ENCODE data around the gene HMGXB4. TPM values are rescaled to one million over a fixed set of nuclear protein-coding genes. Genes with fewer than 3 reads are reported as not detected.

HMGXB4 gene
- total RNA-seq, 1 experiment from 2014 or later: 27.2 TPM

DNA sequence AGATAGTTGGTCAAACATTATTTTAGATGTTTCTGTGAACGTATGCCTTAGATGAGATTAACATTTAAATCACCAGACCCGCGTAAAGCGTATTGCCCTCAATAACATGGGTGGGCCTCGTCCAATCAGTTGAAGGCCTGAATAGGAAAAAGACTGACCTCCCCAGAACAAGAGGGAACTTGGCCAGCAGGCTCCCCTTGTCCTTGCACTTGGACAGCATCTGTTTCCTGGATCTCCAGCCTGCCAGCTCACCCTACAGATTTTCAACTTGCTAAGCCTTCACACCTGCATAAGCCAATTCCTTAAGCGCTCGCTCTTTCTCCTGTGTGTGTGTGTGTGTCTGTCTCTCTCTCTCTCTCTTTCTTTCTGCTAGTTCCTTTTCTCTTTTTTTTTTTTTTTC lies 50.6 kb downstream of the HMGXB4 start:
- no TSS peak for BruUV-seq (replicated peaks)
- intact Hi-C loops (cut with micrococcal nuclease): no loop called here
- CTCF ChIA-PET: interaction anchor here (0.6 to 1.1 kb wide), 2 partner anchors 44 to 275 kb away, joined by 3 read pairs; no protein-coding TSS in a partner anchor
- H3K4me3 Mint-ChIP-seq (ENCODE audit: unreplicated experiment): no peak overlapping the region
- DNase-seq (ENCODE audit: unreplicated experiment): no peak
- peaks cover 19% of the 10 kb centered on the region for H3K4me1 Mint-ChIP-seq (ENCODE audit: insufficient read depth, unreplicated experiment)
- H3K36me3 Mint-ChIP-seq (ENCODE audit: insufficient read depth, unreplicated experiment): peaks cover 47% of the 10 kb centered on the region
- no peaks in the 10 kb centered on the region for H3K27me3 Mint-ChIP-seq (ENCODE audit: insufficient read depth, unreplicated experiment)
- no peaks in the 10 kb centered on the region for H3K9me3 Mint-ChIP-seq (ENCODE audit: unreplicated experiment)
- TF ChIP-seq, protein P1, sequence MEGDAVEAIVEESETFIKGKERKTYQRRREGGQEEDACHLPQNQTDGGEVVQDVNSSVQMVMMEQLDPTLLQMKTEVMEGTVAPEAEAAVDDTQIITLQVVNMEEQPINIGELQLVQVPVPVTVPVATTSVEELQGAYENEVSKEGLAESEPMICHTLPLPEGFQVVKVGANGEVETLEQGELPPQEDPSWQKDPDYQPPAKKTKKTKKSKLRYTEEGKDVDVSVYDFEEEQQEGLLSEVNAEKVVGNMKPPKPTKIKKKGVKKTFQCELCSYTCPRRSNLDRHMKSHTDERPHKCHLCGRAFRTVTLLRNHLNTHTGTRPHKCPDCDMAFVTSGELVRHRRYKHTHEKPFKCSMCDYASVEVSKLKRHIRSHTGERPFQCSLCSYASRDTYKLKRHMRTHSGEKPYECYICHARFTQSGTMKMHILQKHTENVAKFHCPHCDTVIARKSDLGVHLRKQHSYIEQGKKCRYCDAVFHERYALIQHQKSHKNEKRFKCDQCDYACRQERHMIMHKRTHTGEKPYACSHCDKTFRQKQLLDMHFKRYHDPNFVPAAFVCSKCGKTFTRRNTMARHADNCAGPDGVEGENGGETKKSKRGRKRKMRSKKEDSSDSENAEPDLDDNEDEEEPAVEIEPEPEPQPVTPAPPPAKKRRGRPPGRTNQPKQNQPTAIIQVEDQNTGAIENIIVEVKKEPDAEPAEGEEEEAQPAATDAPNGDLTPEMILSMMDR (IDR thresholded peaks at IDR 0.05; ENCODE audit: unreplicated experiment): no peak
- no peak overlapping the region for H3K27ac Mint-ChIP-seq (ENCODE audit: low read depth, unreplicated experiment)
- POLR2A ChIA-PET: no interaction called here

DNA sequence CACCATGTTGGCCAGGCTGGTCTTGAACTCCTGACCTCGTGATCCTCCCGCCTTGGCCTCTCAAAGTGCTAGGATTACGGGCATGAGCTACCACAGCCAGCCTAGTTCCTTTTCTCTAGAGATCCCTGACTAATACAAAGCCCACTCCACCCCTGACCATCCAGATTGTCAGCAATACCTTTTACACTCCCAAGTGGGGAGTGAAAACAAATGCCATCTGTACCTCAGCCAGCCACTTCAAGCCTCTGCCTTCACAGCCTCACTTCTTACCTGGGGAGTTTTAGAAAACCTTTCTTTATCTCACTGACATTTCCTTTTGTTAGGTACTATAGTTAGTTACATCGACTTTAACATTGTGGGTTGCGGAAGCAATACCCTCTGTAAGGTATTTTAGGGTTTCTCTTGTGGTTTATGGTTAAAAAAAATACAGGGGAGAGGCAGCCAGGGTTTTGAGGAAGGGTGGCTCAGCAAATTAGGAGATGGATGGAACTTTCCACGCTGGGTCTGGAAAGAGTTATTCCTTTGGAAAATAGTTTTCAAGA lies 51.3 kb downstream of the HMGXB4 start:
- CTCF ChIA-PET: interaction anchor here (0.6 kb wide), 1 partner anchor 43 kb away, joined by 3 read pairs; no protein-coding TSS in a partner anchor
- DNase-seq (ENCODE audit: unreplicated experiment): no peak
- intact Hi-C loops (cut with micrococcal nuclease): no loop called here
- TF ChIP-seq, protein P1 (IDR thresholded peaks at IDR 0.05; ENCODE audit: unreplicated experiment): no peak
- Mint-ChIP-seq H3K27me3 (ENCODE audit: insufficient read depth, unreplicated experiment) (no peaks in the 10 kb centered on the region), H3K9me3 (ENCODE audit: unreplicated experiment) (no peaks in the 10 kb centered on the region), H3K4me1 (ENCODE audit: insufficient read depth, unreplicated experiment) (peaks cover 25% of the 10 kb centered on the region), H3K27ac (ENCODE audit: low read depth, unreplicated experiment) (no peak overlapping the region), H3K4me3 (ENCODE audit: unreplicated experiment) (no peak overlapping the region), H3K36me3 (ENCODE audit: insufficient read depth, unreplicated experiment) (peaks cover 47% of the 10 kb centered on the region)
- POLR2A ChIA-PET: no interaction called here
- BruUV-seq (replicated peaks): no TSS peak

DNA sequence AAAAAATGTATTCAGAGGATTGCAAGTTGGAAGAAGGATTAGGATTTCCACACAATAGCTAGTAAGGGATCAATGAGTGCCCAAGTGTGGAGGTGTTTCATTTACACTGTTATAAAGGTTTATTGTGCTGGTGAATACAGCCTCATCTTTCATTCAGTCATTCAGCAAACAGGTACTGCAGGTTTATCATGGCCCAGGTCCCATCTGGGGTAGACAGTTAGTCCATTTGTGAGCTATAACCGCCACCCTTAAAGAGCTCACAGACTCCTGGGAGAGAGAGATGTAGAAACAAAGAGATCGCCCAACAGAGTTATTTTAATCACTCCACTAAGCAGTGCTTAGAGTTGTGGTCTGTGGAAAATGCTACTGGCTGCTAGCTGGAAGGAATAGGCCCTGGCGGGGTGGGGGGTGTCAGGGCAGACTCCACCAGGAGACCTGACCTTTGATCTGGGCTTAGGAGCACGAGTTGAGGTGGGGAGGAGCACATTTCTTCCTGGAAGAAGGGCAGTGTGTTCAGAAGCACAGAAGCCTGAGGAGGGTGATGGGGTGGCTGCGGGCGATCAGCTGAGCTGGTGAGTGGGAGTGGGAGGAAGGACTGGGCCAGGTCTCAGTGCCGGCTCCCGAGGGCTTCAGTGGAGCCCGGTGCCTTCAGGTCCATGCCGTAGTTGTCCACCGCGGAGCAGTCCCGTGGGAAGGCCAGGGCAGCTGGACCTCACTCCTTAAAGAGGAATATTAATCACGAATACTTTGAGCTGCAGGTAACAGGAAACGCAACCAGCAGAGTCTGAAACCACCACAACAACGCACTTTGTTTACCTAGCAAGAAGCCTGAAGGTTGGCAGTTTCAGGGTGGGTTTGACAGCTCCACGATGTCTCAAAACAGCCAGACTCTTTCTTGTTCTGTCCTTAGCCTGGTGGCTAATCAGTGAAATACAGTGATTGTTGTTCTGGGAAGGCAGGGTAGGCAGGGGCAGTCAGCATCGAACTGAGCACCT lies 53.6 kb downstream of the HMGXB4 start:
- no peak overlapping the region for H3K4me3 Mint-ChIP-seq (ENCODE audit: unreplicated experiment)
- TF ChIP-seq, protein P1 (IDR thresholded peaks at IDR 0.05; ENCODE audit: unreplicated experiment): no peak
- no peak for DNase-seq (ENCODE audit: unreplicated experiment)
- peaks cover 37% of the 10 kb centered on the region for H3K36me3 Mint-ChIP-seq (ENCODE audit: insufficient read depth, unreplicated experiment)
- intact Hi-C loops (cut with micrococcal nuclease): no loop called here
- H3K9me3 Mint-ChIP-seq (ENCODE audit: unreplicated experiment): no peaks in the 10 kb centered on the region
- peaks cover 38% of the 10 kb centered on the region for H3K4me1 Mint-ChIP-seq (ENCODE audit: insufficient read depth, unreplicated experiment)
- BruUV-seq (replicated peaks): no TSS peak
- ChIA-PET CTCF (no interaction called here), POLR2A (interaction anchor here (0.5 to 1.5 kb wide), 4 partner anchors 10 to 525 kb away, joined by 3 to 7 read pairs (median 4); no protein-coding TSS in a partner anchor)
- H3K27me3 Mint-ChIP-seq (ENCODE audit: insufficient read depth, unreplicated experiment): no peaks in the 10 kb centered on the region
- no peak overlapping the region for H3K27ac Mint-ChIP-seq (ENCODE audit: low read depth, unreplicated experiment)

DNA sequence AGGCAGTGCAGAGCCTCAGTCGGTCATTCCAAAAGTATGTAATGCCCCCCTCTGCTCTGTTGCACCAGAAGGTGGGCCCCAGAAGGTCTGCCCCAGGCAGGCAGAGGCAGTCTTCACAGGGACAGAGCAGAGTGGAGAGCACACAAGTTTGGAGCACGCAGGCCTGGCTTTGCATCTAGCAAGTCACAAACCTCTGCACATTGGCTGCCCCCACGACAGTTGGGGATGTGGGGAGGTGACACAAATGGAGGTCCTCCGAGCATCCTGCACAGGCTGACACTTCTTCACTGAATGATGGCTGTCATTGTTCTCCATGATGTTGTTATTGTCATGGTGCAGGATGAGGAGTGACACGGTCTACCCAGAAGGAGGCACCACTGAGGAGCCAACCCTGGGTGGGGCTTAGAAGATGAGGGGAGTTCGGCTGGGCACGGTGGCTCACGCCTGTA lies 54.3 kb downstream of the HMGXB4 start:
- no peak for DNase-seq (ENCODE audit: unreplicated experiment)
- Mint-ChIP-seq H3K27me3 (ENCODE audit: insufficient read depth, unreplicated experiment) (no peaks in the 10 kb centered on the region), H3K4me1 (ENCODE audit: insufficient read depth, unreplicated experiment) (peaks cover 33% of the 10 kb centered on the region), H3K4me3 (ENCODE audit: unreplicated experiment) (no peak overlapping the region), H3K27ac (ENCODE audit: low read depth, unreplicated experiment) (no peak overlapping the region), H3K36me3 (ENCODE audit: insufficient read depth, unreplicated experiment) (peaks cover 35% of the 10 kb centered on the region), H3K9me3 (ENCODE audit: unreplicated experiment) (no peaks in the 10 kb centered on the region)
- intact Hi-C loops (cut with micrococcal nuclease): no loop called here
- ChIA-PET POLR2A (interaction anchor here (0.5 to 1.5 kb wide), 2 partner anchors 10 to 524 kb away, joined by 4 to 7 read pairs; no protein-coding TSS in a partner anchor), CTCF (no interaction called here)
- TF ChIP-seq, protein P1 (IDR thresholded peaks at IDR 0.05; ENCODE audit: unreplicated experiment): no peak
- BruUV-seq (replicated peaks): no TSS peak

All from MCF 10A (cell line).